PC-9 (cell line): ENCODE results near the gene TNK1. TPM values are rescaled to one million over a fixed set of nuclear protein-coding genes. Genes with fewer than 3 reads are reported as not detected.
"Not testable (repeated sequence)": the region's sequence is repeated elsewhere in the genome, so short reads cannot be mapped to it uniquely, and the experiment has no call there.

Experiments
- Bru-seq: library from RNA; stranded (reverse); fragments of 400-500 nt; gene quantifications from one replicate; lab custom pipeline; 2021; lab: Mats Ljungman, UMichigan
- BruChase-seq, 2 experiments: library from RNA; stranded (reverse); fragments of 400-500 nt; gene quantifications; one replicate each; lab custom pipeline; 2021; lab: Mats Ljungman, UMichigan
- BruUV-seq: library from RNA; stranded (reverse); fragments of 400-500 nt; replicated peaks from 2 replicates; lab custom pipeline; 2021; lab: Mats Ljungman, UMichigan
- CTCF ChIA-PET: fragments of 300-600 bp; sonication (Branson Sonifier 250); formaldehyde crosslinking; loops from one replicate; lab custom pipeline; 2022; ENCODE audit warnings: antibody characterized with exemption; lab: Charles Lee
- POLR2A ChIA-PET: fragments of 300-600 bp; sonication (Branson Sonifier 250); formaldehyde crosslinking; loops from one replicate; lab custom pipeline; 2022; ENCODE audit warnings: antibody characterized with exemption; ENCODE audit not compliant: unreplicated experiment; lab: Charles Lee
- DNase-seq, 2 experiments: peaks; one replicate each; pipeline versions ENCODE4 v3.0.0 to v3.0.0-alpha.2; 2015 to 2022; ENCODE audit warnings: mixed read lengths in 1 of 2
- H2AFZ ChIP-seq: fragments of 200-600 bp; sonication (generic); 2 replicates; pipeline ENCODE4 v1.8.1; 2017; ENCODE audit warnings: antibody characterized with exemption
- H3F3A ChIP-seq: fragments of 200-600 bp; sonication (generic); 2 replicates; pipeline ENCODE4 v1.8.1; 2017; ENCODE audit warnings: antibody characterized with exemption, mild to moderate bottlenecking, low read depth; ENCODE audit not compliant: insufficient read depth
- H3K27ac ChIP-seq: fragments of 200-600 bp; sonication (generic); 2 replicates; pipeline ENCODE4 v1.6.1; 2016; ENCODE audit warnings: mixed run types
- H3K27me3 ChIP-seq: fragments of 200-600 bp; sonication (generic); 2 replicates; pipeline ENCODE4 v1.6.1; 2016; ENCODE audit warnings: low read depth, mixed run types; ENCODE audit not compliant: insufficient read depth
- H3K36me3 ChIP-seq: fragments of 200-600 bp; sonication (generic); 2 replicates; pipeline ENCODE4 v1.6.1; 2016; ENCODE audit warnings: low read depth, mixed run types
- H3K4me1 ChIP-seq: fragments of 200-600 bp; sonication (generic); replicated peaks from 2 replicates; pipeline ENCODE4 v1.6.1; 2016; ENCODE audit warnings: mixed run types; ENCODE audit not compliant: insufficient read depth
- H3K4me2 ChIP-seq: fragments of 200-600 bp; sonication (generic); 2 replicates; pipeline ENCODE4 v1.6.1; 2017; ENCODE audit warnings: mixed run types
- H3K4me3 ChIP-seq: fragments of 200-600 bp; sonication (generic); 2 replicates; pipeline ENCODE4 v1.6.1; 2016; ENCODE audit warnings: mixed run types
- H3K79me2 ChIP-seq: fragments of 200-600 bp; sonication (generic); 2 replicates; pipeline ENCODE4 v1.6.1; 2017; ENCODE audit warnings: low read depth, mixed run types
- H3K9me2 ChIP-seq: fragments of 200-600 bp; sonication (generic); 2 replicates; pipeline ENCODE4 v1.8.1; 2017; ENCODE audit warnings: mild to moderate bottlenecking; ENCODE audit not compliant: insufficient read depth
- H3K9me3 ChIP-seq: fragments of 200-600 bp; sonication (generic); 2 replicates; pipeline ENCODE4 v1.8.1; 2016; ENCODE audit warnings: low read depth; ENCODE audit not compliant: insufficient read depth
- H4K20me1 ChIP-seq: fragments of 200-600 bp; sonication (generic); 2 replicates; pipeline ENCODE4 v1.8.1; 2017; ENCODE audit not compliant: insufficient read depth
- CTCF ChIP-seq: fragments of 200-600 bp; sonication (generic); conservative IDR thresholded peaks from 2 replicates; pipeline ENCODE4 v1.6.1; 2017; ENCODE audit warnings: mixed run types, antibody characterized with exemption, mild to moderate bottlenecking, moderate library complexity
- EZH2 ChIP-seq: fragments of 200-600 bp; sonication (generic); IDR thresholded peaks from 2 replicates; pipeline ENCODE4 v1.8.0; 2017; ENCODE audit warnings: antibody characterized with exemption, low read depth
- intact Hi-C: fragments of 100-400 bp; cut with micrococcal nuclease; formaldehyde crosslinking; loops from one replicate; pipeline ENCODE4 v1.10.0; 2022; ENCODE audit not compliant: unreplicated experiment
- long read RNA-seq: library from polyadenylated mRNA; stranded (forward); transcript quantifications from one replicate; pipeline ENCODE4 v2.0.0, GENCODE V29; 2022
- total RNA-seq: library from RNA; stranded (reverse); gene quantifications from 2 replicates; pipeline ENCODE4 v1.2.3, GENCODE V29; 2021

Gene TNK1
- total RNA-seq, result 15.8 and 18.8 TPM in 2 replicates
- Bru-seq, nascent RNA, result percentile 49 among the genes with signal in this experiment
- BruChase-seq, experiment 1, labeled RNA remaining after a 2-hour chase, result percentile 55 among the genes with signal in this experiment
- percentile 66 among the genes with signal in this experiment for BruChase-seq, experiment 2, labeled RNA remaining after a 6-hour chase
- long read RNA-seq, partial matches to known transcripts, result 14 of 17 reads
- long read RNA-seq, other reads (novel, unspliced or antisense), result 3 of 17 reads

GRCh38 chr17:7380855-7381683 is at the start of gene TNK1:
TSS of gene TNK1 (plus strand) at chr17:7381089. CDS start at chr17:7382927, 1,838 bp downstream.
- Histone ChIP-seq H3K4me3 (peak within 1 kb of the TSS; percentile 78), H3K9me2 (no peaks in the 10 kb centered on the region), H3K36me3 (no peaks in the 10 kb centered on the region), H3K4me2 (peak within 1 kb of the TSS; percentile 91), H3F3A (no peaks in the 10 kb centered on the region), H3K27ac (0 out of 2 replicates have a peak within 1 kb of the TSS, but pooled peaks have one; percentile 28), H3K4me1 (no peaks in the 10 kb centered on the region), H3K79me2 (0 out of 2 replicates have a peak, but pooled peaks cover 4% of the 10 kb centered on the region), H4K20me1 (no peaks in the 10 kb centered on the region), H3K9me3 (no peaks in the 10 kb centered on the region), H3K27me3 (no peaks in the 10 kb centered on the region), H2AFZ (peak within 1 kb of the TSS; percentile 81)
- intact Hi-C loops, result loop anchor here (2.0 kb wide), 1 partner anchor 24 kb away; no protein-coding TSS in a partner anchor
- ChIA-PET CTCF (interaction anchor here (0.5 kb wide), 1 partner anchor 269 kb away, joined by 3 read pairs; no protein-coding TSS in a partner anchor), POLR2A (interaction anchor here (0.5 to 1.1 kb wide), 6 partner anchors 13 to 300 kb away, joined by 3 to 24 read pairs (median 4); partner anchors contain the start of genes PLSCR3, TMEM102 and TMEM256)
- BruUV-seq, result no TSS peak
- TF ChIP-seq CTCF (no peak), EZH2 (no peak)
- DNase-seq, result peak; percentile 59 to 80

- no peak overlapping the region for H2AFZ ChIP-seq
- peaks cover 9% of the 10 kb centered on the region; the same call in 1 of the 2 replicates for H3F3A ChIP-seq
- no peaks in the 10 kb centered on the region for H3K36me3 ChIP-seq
- DNase-seq, result no peak
- H3K79me2 ChIP-seq, result peaks cover 18% of the 10 kb centered on the region
- ChIA-PET CTCF (no interaction called here), POLR2A (no interaction called here)
- TF ChIP-seq CTCF (no peak), EZH2 (no peak)
- H3K4me3 ChIP-seq, result no peak overlapping the region
- H3K4me2 ChIP-seq, result no peak overlapping the region
- no peaks in the 10 kb centered on the region for H4K20me1 ChIP-seq
- no peaks in the 10 kb centered on the region for H3K9me3 ChIP-seq
- H3K9me2 ChIP-seq, result no peaks in the 10 kb centered on the region
- intact Hi-C loops, result no loop called here
- peaks cover 16% of the 10 kb centered on the region for H3K4me1 ChIP-seq
- BruUV-seq, result no TSS peak
- no peaks in the 10 kb centered on the region for H3K27me3 ChIP-seq
- no peak overlapping the region for H3K27ac ChIP-seq
Measured at GRCh38 chr17:7332111-7332510, 48.8 kb upstream of the TNK1 start.

DNA sequence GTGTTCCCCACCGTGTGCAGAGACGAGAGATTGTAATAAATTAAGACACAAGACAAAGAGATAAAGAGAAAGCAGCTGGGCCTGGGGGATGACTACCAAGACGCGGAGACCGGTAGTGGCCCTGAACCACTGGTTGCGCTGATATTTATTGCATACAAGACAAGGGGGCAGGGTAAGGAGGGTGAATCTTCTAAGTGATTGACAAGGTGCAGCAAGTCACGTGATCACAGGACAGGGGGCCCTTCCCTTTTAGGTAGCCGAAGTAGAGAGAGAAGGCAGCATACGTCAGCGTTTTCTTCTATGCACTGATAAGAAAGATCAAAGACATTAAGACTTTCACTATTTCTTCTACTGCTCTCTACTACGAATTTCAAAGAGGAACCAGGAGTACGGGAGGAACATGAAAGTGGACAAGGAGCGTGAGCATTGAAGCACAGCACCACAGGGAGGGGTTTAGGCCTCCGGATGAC is 48.3 kb upstream of the TNK1 start:
- intact Hi-C loops, H3K36me3 ChIP-seq, H2AFZ ChIP-seq, POLR2A ChIA-PET, H3K27ac ChIP-seq, CTCF ChIA-PET, DNase-seq, BruUV-seq, H3K4me2 ChIP-seq, H4K20me1 ChIP-seq, H3K27me3 ChIP-seq, H3K9me2 ChIP-seq, H3K9me3 ChIP-seq, H3F3A ChIP-seq, H3K4me3 ChIP-seq: not testable (repeated sequence)
- peaks cover 13% of the 10 kb centered on the region for H3K79me2 ChIP-seq
- peaks cover 15% of the 10 kb centered on the region for H3K4me1 ChIP-seq
